H1 (cell line): ENCODE measurements around the gene NPSR1. TPM values are rescaled to one million over a fixed set of nuclear protein-coding genes. Genes with fewer than 3 reads are reported as not detected.

Experiments used
- CTCF ChIA-PET: fragments of 300-600 bp; sonication (Branson Sonifier 250); formaldehyde crosslinking; loops from one replicate; lab custom pipeline; 2021; ENCODE audit not compliant: partially characterized antibody; lab: Charles Lee
- POLR2A ChIA-PET: fragments of 300-600 bp; sonication (Branson Sonifier 250); formaldehyde crosslinking; loops from one replicate; lab custom pipeline; 2021; ENCODE audit warnings: inconsistent platforms; ENCODE audit not compliant: partially characterized antibody; lab: Charles Lee
- DNase-seq, 2 experiments: peaks; one replicate each; pipeline versions ENCODE4 v3.0.0 to v3.0.0-alpha.2; 2010 to 2022; ENCODE audit warnings: low spot score in 2 of 2, low read depth in 1 of 2, mixed read lengths in 1 of 2
- FAIRE-seq: peaks from 2 replicates; lab custom pipeline; 2011; peaks lifted over from hg19 to GRCh38; lab: Jason Lieb, UNC
- H2AFZ ChIP-seq: 2 replicates; pipeline ENCODE4 v1.8.1; 2012; ENCODE audit warnings: low read length, inconsistent platforms
- H2AK5ac ChIP-seq: 2 replicates; pipeline ENCODE4 v1.6.1; 2013; ENCODE audit warnings: low read depth, low read length
- H2BK120ac ChIP-seq: replicated peaks from 2 replicates; pipeline ENCODE3; 2013; ENCODE audit warnings: low read depth, low read length, inconsistent platforms
- H2BK12ac ChIP-seq: 2 replicates; pipeline ENCODE4 v1.6.1; 2013; ENCODE audit warnings: low read depth, low read length
- H2BK15ac ChIP-seq: 2 replicates; pipeline ENCODE4 v1.6.1; 2013; ENCODE audit warnings: low read length
- H2BK20ac ChIP-seq: 2 replicates; pipeline ENCODE4 v1.6.1; 2013; ENCODE audit warnings: low read length
- H2BK5ac ChIP-seq: 2 replicates; pipeline ENCODE4 v1.6.1; 2013; ENCODE audit warnings: low read depth, low read length
- H3K14ac ChIP-seq: 2 replicates; pipeline ENCODE4 v1.6.1; 2013; ENCODE audit warnings: inconsistent platforms; ENCODE audit not compliant: insufficient read length
- H3K18ac ChIP-seq: 2 replicates; pipeline ENCODE4 v1.6.1; 2013; ENCODE audit warnings: low read length; ENCODE audit errors: extremely low read depth
- H3K23ac ChIP-seq: 2 replicates; pipeline ENCODE4 v1.6.1; 2013; ENCODE audit warnings: inconsistent platforms; ENCODE audit not compliant: insufficient read length
- H3K23me2 ChIP-seq: 2 replicates; pipeline ENCODE4 v1.6.1; 2013; ENCODE audit warnings: low read depth, low read length
- H3K27ac ChIP-seq: 2 replicates; pipeline ENCODE4 v1.6.1; 2011; ENCODE audit warnings: low read depth, low read length, inconsistent platforms
- H3K27me3 ChIP-seq, 4 experiments: replicated peaks in 1 of 4; 1 replicate in 1 of 4; 2 replicates in 3 of 4; pipeline versions ENCODE4 v1.6.1 to v1.8.1; 2011 to 2013; ENCODE audit warnings: low read length in 3 of 4, mild to moderate bottlenecking in 3 of 4, inconsistent platforms in 2 of 4, mixed read lengths in 2 of 4, moderate library complexity in 1 of 4; ENCODE audit not compliant: control insufficient read depth in 3 of 4, insufficient read depth in 3 of 4; ENCODE audit errors: extremely low read depth in 1 of 4
- H3K36me3 ChIP-seq, 4 experiments: 2 replicates each; pipeline versions ENCODE4 v1.6.1 to v1.8.1; 2011 to 2013; ENCODE audit warnings: mild to moderate bottlenecking in 4 of 4, low read length in 3 of 4, moderate library complexity in 2 of 4, control low read depth in 1 of 4, inconsistent platforms in 1 of 4; ENCODE audit not compliant: insufficient read depth in 4 of 4, control insufficient read depth in 2 of 4
- H3K4ac ChIP-seq: replicated peaks from 2 replicates; pipeline ENCODE3; 2013; ENCODE audit warnings: low read length, low read depth, mixed read lengths, inconsistent platforms; ENCODE audit not compliant: insufficient read length
- H3K4me1 ChIP-seq, 4 experiments: replicated peaks in 1 of 4; 1 replicate in 1 of 4; 2 replicates in 3 of 4; pipeline versions ENCODE4 v1.6.1 to v1.8.1; 2011 to 2013; ENCODE audit warnings: low read length in 3 of 4, inconsistent platforms in 2 of 4, mixed read lengths in 1 of 4; ENCODE audit not compliant: insufficient read depth in 4 of 4, control insufficient read depth in 3 of 4
- H3K4me2 ChIP-seq, 2 experiments: 2 replicates each; pipeline versions ENCODE4 v1.6.1 to v1.8.1; 2011 to 2013; ENCODE audit warnings: low read depth in 2 of 2, low read length in 2 of 2, control low read depth in 1 of 2, inconsistent platforms in 1 of 2, mild to moderate bottlenecking in 1 of 2; ENCODE audit not compliant: insufficient read depth in 1 of 2
- H3K4me3 ChIP-seq, 4 experiments: fragments of 200-600, 300-600 bp in 1 of 4; sonication (generic), shearing (Covaris generic), sonication (Bioruptor Twin) in 1 of 4; 2 replicates each; pipeline versions ENCODE4 v1.5.1 to v1.8.1; 2011 to 2016; ENCODE audit warnings: low read length in 4 of 4, low read depth in 3 of 4, control low read depth in 2 of 4, inconsistent platforms in 2 of 4, mild to moderate bottlenecking in 2 of 4, mixed read lengths in 1 of 4, moderate library complexity in 1 of 4; ENCODE audit not compliant: insufficient read depth in 2 of 4; ENCODE audit errors: extremely low read depth in 1 of 4
- H3K56ac ChIP-seq: replicated peaks from 2 replicates; pipeline ENCODE3; 2013; ENCODE audit warnings: low read depth, mild to moderate bottlenecking, mixed read lengths, low read length, inconsistent platforms; ENCODE audit not compliant: insufficient read length
- H3K79me1 ChIP-seq: 2 replicates; pipeline ENCODE4 v1.6.1; 2013; ENCODE audit warnings: low read depth, low read length, control low read depth
- H3K79me2 ChIP-seq, 2 experiments: 2 replicates each; pipeline versions ENCODE4 v1.6.1 to v1.8.1; 2012 to 2013; ENCODE audit warnings: low read length in 2 of 2, mild to moderate bottlenecking in 2 of 2, inconsistent platforms in 1 of 2; ENCODE audit not compliant: insufficient read depth in 2 of 2, control insufficient read depth in 1 of 2
- H3K9ac ChIP-seq, 4 experiments: replicated peaks in 1 of 4; 1 replicate in 1 of 4; 2 replicates in 3 of 4; pipeline versions ENCODE4 v1.6.1 to v1.8.1; 2011 to 2013; ENCODE audit warnings: low read depth in 3 of 4, low read length in 3 of 4, control low read depth in 2 of 4, mild to moderate bottlenecking in 2 of 4, moderate library complexity in 2 of 4, inconsistent platforms in 1 of 4; ENCODE audit errors: extremely low read depth in 1 of 4
- H3K9me3 ChIP-seq, 2 experiments: 2 replicates each; pipeline versions ENCODE4 v1.6.1 to v1.8.1; 2012 to 2013; ENCODE audit warnings: mild to moderate bottlenecking in 2 of 2, moderate library complexity in 2 of 2, control low read depth in 1 of 2, inconsistent platforms in 1 of 2, low read depth in 1 of 2, low read length in 1 of 2, mixed read lengths in 1 of 2; ENCODE audit not compliant: insufficient read depth in 2 of 2
- H4K20me1 ChIP-seq, 2 experiments: replicated peaks in 1 of 2; 2 replicates each; pipeline versions ENCODE3 to v1.8.1; 2011 to 2013; ENCODE audit warnings: inconsistent platforms in 2 of 2, low read length in 2 of 2, mild to moderate bottlenecking in 1 of 2; ENCODE audit not compliant: insufficient read depth in 2 of 2, control insufficient read depth in 1 of 2
- H4K5ac ChIP-seq: 2 replicates; pipeline ENCODE4 v1.6.1; 2013; ENCODE audit warnings: low read length, low read depth, mixed read lengths, inconsistent platforms; ENCODE audit not compliant: insufficient read length
- H4K8ac ChIP-seq: 2 replicates; pipeline ENCODE4 v1.8.0; 2013; ENCODE audit warnings: mild to moderate bottlenecking, moderate library complexity, low read length, inconsistent platforms; ENCODE audit not compliant: insufficient read depth; ENCODE audit errors: extremely low read depth
- H4K91ac ChIP-seq: replicated peaks from 2 replicates; pipeline ENCODE3; 2013; ENCODE audit warnings: low read length, mixed read lengths, inconsistent platforms; ENCODE audit not compliant: insufficient read length
- ASH2L ChIP-seq: fragments of 200-600, 300-600 bp; sonication (generic); IDR thresholded peaks from one replicate; pipeline ENCODE4 v1.7.1; 2017; ENCODE audit warnings: low read length
- CTCF ChIP-seq, 3 experiments: IDR thresholded peaks; 1 replicate in 2 of 3; 2 replicates in 1 of 3; pipeline versions ENCODE4 v1.5.1 to v1.6.1; 2011; ENCODE audit warnings: low read length in 3 of 3, mild to moderate bottlenecking in 3 of 3, inconsistent platforms in 2 of 3, low read depth in 1 of 3, moderate library complexity in 1 of 3; ENCODE audit not compliant: insufficient read depth in 1 of 3; ENCODE audit errors: control extremely low read depth in 1 of 3
- JUND ChIP-seq: IDR thresholded peaks from 2 replicates; pipeline ENCODE4 v1.6.1; 2011; ENCODE audit warnings: mild to moderate bottlenecking, improper control_type of control experiment, low read length
- KDM1A ChIP-seq: fragments of 200-600, 300-600 bp; sonication (generic); IDR thresholded peaks from 2 replicates; pipeline ENCODE4 v1.7.1; 2016; ENCODE audit warnings: mild to moderate bottlenecking, low read length, borderline replicate concordance
- MAFK ChIP-seq: IDR thresholded peaks from 2 replicates; pipeline ENCODE4 v1.6.1; 2012; ENCODE audit warnings: low read depth, mild to moderate bottlenecking, improper control_type of control experiment, low read length
- NRF1 ChIP-seq: IDR thresholded peaks from 2 replicates; pipeline ENCODE4 v1.6.1; 2011; ENCODE audit warnings: mild to moderate bottlenecking, low read depth, low read length, improper control_type of control experiment
- PHF8 ChIP-seq: fragments of 200-600 bp; sonication (generic); conservative IDR thresholded peaks from 2 replicates; pipeline ENCODE4 v1.7.1; 2012; ENCODE audit warnings: low read depth, mild to moderate bottlenecking, inconsistent platforms, low read length, moderate library complexity
- POLR2AphosphoS5 ChIP-seq: IDR thresholded peaks from 2 replicates; pipeline ENCODE4 v1.6.1; 2011; ENCODE audit warnings: low read depth, low read length
- POU5F1 ChIP-seq: IDR thresholded peaks from 2 replicates; pipeline ENCODE4 v1.6.1; 2011; ENCODE audit warnings: low read depth, mild to moderate bottlenecking, low read length, moderate library complexity
- RXRA ChIP-seq: IDR thresholded peaks from 2 replicates; pipeline ENCODE4 v1.6.1; 2011; ENCODE audit warnings: low read depth, mild to moderate bottlenecking, low read length, moderate library complexity; ENCODE audit not compliant: insufficient read depth
- SP1 ChIP-seq: IDR thresholded peaks from 2 replicates; pipeline ENCODE4 v1.6.1; 2011; ENCODE audit warnings: low read depth, low read length
- SP2 ChIP-seq: IDR thresholded peaks from 2 replicates; pipeline ENCODE4 v1.6.1; 2012; ENCODE audit warnings: mild to moderate bottlenecking, low read length, inconsistent platforms
- ZNF274 ChIP-seq: IDR thresholded peaks from 2 replicates; pipeline ENCODE4 v1.7.0; 2012; ENCODE audit warnings: low read length, borderline replicate concordance; ENCODE audit errors: extremely low read depth
- WGBS, 2 experiments: shearing (Covaris generic) in 1 of 2; methylation state at CpG; one replicate each; pipeline versions ENCODE4 v1.1.6 to v1.1.7; 2013 to 2015; ENCODE audit warnings: low lambda C conversion rate in 2 of 2, mixed read lengths in 2 of 2, inconsistent platforms in 1 of 2, low coverage in 1 of 2, missing lambda C conversion rate in 1 of 2; ENCODE audit not compliant: insufficient replicate concordance in 2 of 2, insufficient coverage in 1 of 2, insufficient read length in 1 of 2; ENCODE audit errors: extremely low coverage in 1 of 2, missing lambda C conversion rate in 1 of 2; 5-methylcytosine and 5-hydroxymethylcytosine counted together
- polyA plus RNA-seq, 7 experiments: library from polyadenylated mRNA; depleted of rRNA in 3 of 7; stranded (reverse) in 5 of 7; unstranded in 2 of 7; fragments of >200 nt in 5 of 7; fragments of 200-250 nt in 2 of 7; gene quantifications; 1 replicate in 5 of 7; 2 replicates in 1 of 7; 4 replicates in 1 of 7; pipeline versions ENCODE4 v1.2.1 to v1.2.3, GENCODE V29; 2011 to 2013; ENCODE audit warnings: missing spikeins in 2 of 7, mixed read lengths in 2 of 7
- total RNA-seq: library from RNA; stranded (reverse); fragmentation: NEBNext Ultra II Directional; extraction: Animal tissue kit (Norgen Biotek cat#: 25700); gene quantifications from 2 replicates; pipeline ENCODE4 v1.2.1, GENCODE V29; 2021

The NPSR1 gene
- total and polyA plus RNA-seq, 2 of the 8 experiments (the other 6 are each of a cell fraction or from before 2014, with no cell fraction given), result not detected

DNA sequence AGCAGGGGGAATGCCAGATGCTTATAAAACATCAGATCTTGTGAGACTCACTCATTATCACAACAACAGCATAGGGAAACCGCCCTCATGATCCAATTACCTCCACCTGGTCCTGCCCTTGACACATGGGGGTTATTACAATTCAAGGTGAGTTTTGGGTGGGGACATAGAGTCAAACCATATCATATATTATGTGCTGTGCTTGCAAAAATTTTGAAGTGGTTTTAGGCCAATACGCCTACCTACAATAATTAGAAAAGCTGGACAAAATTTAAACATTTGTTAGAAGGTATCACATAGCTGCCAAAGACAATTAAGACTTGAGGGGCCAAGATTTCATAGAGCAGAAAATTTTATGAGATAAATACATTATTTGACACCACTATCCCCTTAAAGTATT lies 29.5 kb downstream of the NPSR1 start:
- Histone ChIP-seq H3K27ac (no peak overlapping the region), H4K20me1 (no peaks in the 10 kb centered on the region), H2AK5ac (no peak overlapping the region), H4K5ac (no peak overlapping the region), H3K4me2 (no peak overlapping the region), H3K14ac (no peak overlapping the region), H3K9me3 (no peaks in the 10 kb centered on the region), H3K79me1 (no peaks in the 10 kb centered on the region), H2BK5ac (no peak overlapping the region), H2BK120ac (no peak overlapping the region), H2AFZ (no peak overlapping the region), H3K56ac (no peak overlapping the region), H3K79me2 (no peaks in the 10 kb centered on the region), H4K91ac (no peak overlapping the region), H4K8ac (no peak overlapping the region), H3K23ac (no peak overlapping the region), H3K27me3 (no peaks in the 10 kb centered on the region), H2BK20ac (no peak overlapping the region), H3K23me2 (no peaks in the 10 kb centered on the region), H3K36me3 (no peaks in the 10 kb centered on the region), H3K4me1 (no peaks in the 10 kb centered on the region), H3K4me3 (no peak overlapping the region), H2BK15ac (no peak overlapping the region), H3K9ac (no peak overlapping the region), H2BK12ac (no peak overlapping the region), H3K4ac (no peak overlapping the region), H3K18ac (no peak overlapping the region)
- FAIRE-seq, result no peak
- ChIA-PET CTCF (no interaction called here), POLR2A (no interaction called here)
- WGBS, 2 experiments, result 96% methylated on average over 2 of the region's 2 CpGs; no CpG with 5 or more reads in 1 of the 2 experiments
- no peak for DNase-seq
- TF ChIP-seq NRF1 (no peak), ASH2L (no peak), PHF8 (no peak), POLR2AphosphoS5 (no peak), SP1 (no peak), CTCF (IDR thresholded peaks at IDR 0.05; ENCODE audit: control extremely low read depth in 1 of 3, insufficient read depth in 1 of 3, low read depth in 1 of 3, low read length in 3 of 3) (no peak), KDM1A (no peak), POU5F1 (no peak), JUND (no peak), RXRA (no peak), SP2 (no peak), MAFK (no peak), ZNF274 (no peak)
